HCT116 (cell line): ENCODE measurements around the gene SARS2.

Experiments
- CEBPB ChIP-seq: IDR thresholded peaks from 2 replicates; pipeline ENCODE4 v1.6.1; 2012; ENCODE audit warnings: low read depth
- EGR1 ChIP-seq: IDR thresholded peaks from 2 replicates; pipeline ENCODE4 v1.6.1; 2012; ENCODE audit warnings: low read depth
- ELF1 ChIP-seq: IDR thresholded peaks from 2 replicates; pipeline ENCODE4 v1.6.1; 2012; ENCODE audit warnings: low read depth, borderline replicate concordance
- EZH2phosphoT487 ChIP-seq: fragments of 200-600 bp; IDR thresholded peaks from 2 replicates; pipeline ENCODE4 v1.6.1; 2018; ENCODE audit warnings: antibody characterized with exemption, borderline replicate concordance
- POLR2A ChIP-seq: IDR thresholded peaks from 2 replicates; pipeline ENCODE4 v1.7.0; 2011; ENCODE audit warnings: borderline replicate concordance; ENCODE audit not compliant: insufficient read depth, insufficient read length; ENCODE audit errors: extremely low read depth
- POLR2AphosphoS5 ChIP-seq: IDR thresholded peaks from 2 replicates; pipeline ENCODE4 v1.6.1; 2011; ENCODE audit warnings: mild to moderate bottlenecking, low read depth, low read length, moderate library complexity
- RAD21 ChIP-seq: IDR thresholded peaks from 2 replicates; pipeline ENCODE4 v1.6.1; 2012; ENCODE audit warnings: low read depth, mild to moderate bottlenecking
- TCF7L2 ChIP-seq: IDR thresholded peaks from 2 replicates; pipeline ENCODE4 v1.7.0; 2011; ENCODE audit warnings: borderline replicate concordance, inconsistent platforms; ENCODE audit not compliant: insufficient read depth, insufficient read length; ENCODE audit errors: extremely low read depth
- TF ChIP-seq, protein P1 (sequence below): IDR thresholded peaks from 2 replicates; pipeline ENCODE4 v1.6.1; 2012; ENCODE audit warnings: low read depth
- TF ChIP-seq, protein P2 (sequence below), 3 experiments: fragments of 200-600 bp in 1 of 3; sonication (generic) in 1 of 3; IDR thresholded peaks in 2 of 3; conservative IDR thresholded peaks in 1 of 3; 2 replicates each; pipeline ENCODE4 v1.5.1; 2012 to 2017; ENCODE audit warnings: low read depth in 2 of 3, low read length in 2 of 3, antibody characterized with exemption in 1 of 3, borderline replicate concordance in 1 of 3, control low read depth in 1 of 3, mild to moderate bottlenecking in 1 of 3, mixed read lengths in 1 of 3, mixed run types in 1 of 3, moderate library complexity in 1 of 3; ENCODE audit not compliant: insufficient read depth in 1 of 3
- TF ChIP-seq, protein P3 (sequence below): IDR thresholded peaks from 2 replicates; pipeline ENCODE4 v1.6.1; 2012

DNA sequence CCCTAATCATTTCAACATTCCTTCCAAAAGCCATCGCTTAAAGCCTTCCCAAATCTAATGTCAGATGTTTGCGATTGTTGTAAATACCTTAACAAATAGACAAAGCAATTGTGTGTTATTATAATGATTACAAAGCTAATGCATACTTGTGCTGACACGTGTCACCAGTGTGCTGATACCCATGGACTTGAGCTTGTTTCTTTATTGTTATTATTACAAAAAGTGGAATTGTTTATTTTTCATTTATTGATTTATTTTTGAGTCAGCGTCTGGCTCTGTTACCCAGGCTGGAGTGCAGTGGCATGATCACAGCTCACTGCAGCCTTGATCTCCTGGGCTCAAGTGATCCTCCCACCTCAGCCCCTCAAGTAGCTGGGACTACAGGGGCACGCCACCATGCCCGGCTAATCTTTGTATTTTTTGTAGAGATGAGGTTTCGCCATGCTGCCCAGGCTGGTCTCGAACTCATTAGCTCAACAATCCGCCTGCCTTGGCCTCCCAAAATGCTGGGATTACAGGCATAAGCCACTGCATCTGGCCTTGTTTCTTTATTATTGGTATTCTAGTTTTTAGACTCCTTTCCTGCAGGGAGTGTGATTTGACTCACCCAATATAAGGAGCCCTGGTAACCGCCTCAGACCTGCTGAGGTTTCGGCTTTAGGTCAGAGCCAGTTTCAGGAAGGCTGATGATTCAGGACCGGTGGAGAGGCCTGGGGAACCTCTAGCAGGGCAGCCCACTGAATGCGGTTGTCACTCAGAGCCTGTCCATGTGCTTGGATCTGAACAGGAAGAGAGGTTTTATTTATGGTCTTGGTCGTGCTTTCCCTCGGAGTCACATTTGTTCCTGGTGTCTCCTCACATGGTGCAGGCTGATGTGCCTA is 47.1 kb upstream of the SARS2 start:
- TF ChIP-seq CEBPB (no peak), POLR2A (no peak), POLR2AphosphoS5 (no peak), EZH2phosphoT487 (no peak), RAD21 (no peak), TCF7L2 (no peak), ELF1 (no peak), EGR1 (no peak)
- TF ChIP-seq, protein P1, sequence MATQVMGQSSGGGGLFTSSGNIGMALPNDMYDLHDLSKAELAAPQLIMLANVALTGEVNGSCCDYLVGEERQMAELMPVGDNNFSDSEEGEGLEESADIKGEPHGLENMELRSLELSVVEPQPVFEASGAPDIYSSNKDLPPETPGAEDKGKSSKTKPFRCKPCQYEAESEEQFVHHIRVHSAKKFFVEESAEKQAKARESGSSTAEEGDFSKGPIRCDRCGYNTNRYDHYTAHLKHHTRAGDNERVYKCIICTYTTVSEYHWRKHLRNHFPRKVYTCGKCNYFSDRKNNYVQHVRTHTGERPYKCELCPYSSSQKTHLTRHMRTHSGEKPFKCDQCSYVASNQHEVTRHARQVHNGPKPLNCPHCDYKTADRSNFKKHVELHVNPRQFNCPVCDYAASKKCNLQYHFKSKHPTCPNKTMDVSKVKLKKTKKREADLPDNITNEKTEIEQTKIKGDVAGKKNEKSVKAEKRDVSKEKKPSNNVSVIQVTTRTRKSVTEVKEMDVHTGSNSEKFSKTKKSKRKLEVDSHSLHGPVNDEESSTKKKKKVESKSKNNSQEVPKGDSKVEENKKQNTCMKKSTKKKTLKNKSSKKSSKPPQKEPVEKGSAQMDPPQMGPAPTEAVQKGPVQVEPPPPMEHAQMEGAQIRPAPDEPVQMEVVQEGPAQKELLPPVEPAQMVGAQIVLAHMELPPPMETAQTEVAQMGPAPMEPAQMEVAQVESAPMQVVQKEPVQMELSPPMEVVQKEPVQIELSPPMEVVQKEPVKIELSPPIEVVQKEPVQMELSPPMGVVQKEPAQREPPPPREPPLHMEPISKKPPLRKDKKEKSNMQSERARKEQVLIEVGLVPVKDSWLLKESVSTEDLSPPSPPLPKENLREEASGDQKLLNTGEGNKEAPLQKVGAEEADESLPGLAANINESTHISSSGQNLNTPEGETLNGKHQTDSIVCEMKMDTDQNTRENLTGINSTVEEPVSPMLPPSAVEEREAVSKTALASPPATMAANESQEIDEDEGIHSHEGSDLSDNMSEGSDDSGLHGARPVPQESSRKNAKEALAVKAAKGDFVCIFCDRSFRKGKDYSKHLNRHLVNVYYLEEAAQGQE = no peak
- TF ChIP-seq, protein P2, sequence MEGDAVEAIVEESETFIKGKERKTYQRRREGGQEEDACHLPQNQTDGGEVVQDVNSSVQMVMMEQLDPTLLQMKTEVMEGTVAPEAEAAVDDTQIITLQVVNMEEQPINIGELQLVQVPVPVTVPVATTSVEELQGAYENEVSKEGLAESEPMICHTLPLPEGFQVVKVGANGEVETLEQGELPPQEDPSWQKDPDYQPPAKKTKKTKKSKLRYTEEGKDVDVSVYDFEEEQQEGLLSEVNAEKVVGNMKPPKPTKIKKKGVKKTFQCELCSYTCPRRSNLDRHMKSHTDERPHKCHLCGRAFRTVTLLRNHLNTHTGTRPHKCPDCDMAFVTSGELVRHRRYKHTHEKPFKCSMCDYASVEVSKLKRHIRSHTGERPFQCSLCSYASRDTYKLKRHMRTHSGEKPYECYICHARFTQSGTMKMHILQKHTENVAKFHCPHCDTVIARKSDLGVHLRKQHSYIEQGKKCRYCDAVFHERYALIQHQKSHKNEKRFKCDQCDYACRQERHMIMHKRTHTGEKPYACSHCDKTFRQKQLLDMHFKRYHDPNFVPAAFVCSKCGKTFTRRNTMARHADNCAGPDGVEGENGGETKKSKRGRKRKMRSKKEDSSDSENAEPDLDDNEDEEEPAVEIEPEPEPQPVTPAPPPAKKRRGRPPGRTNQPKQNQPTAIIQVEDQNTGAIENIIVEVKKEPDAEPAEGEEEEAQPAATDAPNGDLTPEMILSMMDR (IDR thresholded peaks at IDR 0.05 in 2 of 3, conservative IDR thresholded peaks at IDR 0.05 in 1 of 3; ENCODE audit: borderline replicate concordance in 1 of 3, insufficient read depth in 1 of 3, low read depth in 2 of 3, low read length in 2 of 3) = no peak
- TF ChIP-seq, protein P3, sequence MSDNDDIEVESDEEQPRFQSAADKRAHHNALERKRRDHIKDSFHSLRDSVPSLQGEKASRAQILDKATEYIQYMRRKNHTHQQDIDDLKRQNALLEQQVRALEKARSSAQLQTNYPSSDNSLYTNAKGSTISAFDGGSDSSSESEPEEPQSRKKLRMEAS = no peak
